ENCODE data around the gene MYH6. TPM values are rescaled to one million over a fixed set of nuclear protein-coding genes. Genes with fewer than 3 reads are reported as not detected.
"Not testable (repeated sequence)": the region's sequence is repeated elsewhere in the genome, so short reads cannot be mapped to it uniquely, and the experiment has no call there.

MYH6 gene
- total RNA-seq, 4 donors from 2014 or later: 0.20 TPM; not detected in 3

DNA sequence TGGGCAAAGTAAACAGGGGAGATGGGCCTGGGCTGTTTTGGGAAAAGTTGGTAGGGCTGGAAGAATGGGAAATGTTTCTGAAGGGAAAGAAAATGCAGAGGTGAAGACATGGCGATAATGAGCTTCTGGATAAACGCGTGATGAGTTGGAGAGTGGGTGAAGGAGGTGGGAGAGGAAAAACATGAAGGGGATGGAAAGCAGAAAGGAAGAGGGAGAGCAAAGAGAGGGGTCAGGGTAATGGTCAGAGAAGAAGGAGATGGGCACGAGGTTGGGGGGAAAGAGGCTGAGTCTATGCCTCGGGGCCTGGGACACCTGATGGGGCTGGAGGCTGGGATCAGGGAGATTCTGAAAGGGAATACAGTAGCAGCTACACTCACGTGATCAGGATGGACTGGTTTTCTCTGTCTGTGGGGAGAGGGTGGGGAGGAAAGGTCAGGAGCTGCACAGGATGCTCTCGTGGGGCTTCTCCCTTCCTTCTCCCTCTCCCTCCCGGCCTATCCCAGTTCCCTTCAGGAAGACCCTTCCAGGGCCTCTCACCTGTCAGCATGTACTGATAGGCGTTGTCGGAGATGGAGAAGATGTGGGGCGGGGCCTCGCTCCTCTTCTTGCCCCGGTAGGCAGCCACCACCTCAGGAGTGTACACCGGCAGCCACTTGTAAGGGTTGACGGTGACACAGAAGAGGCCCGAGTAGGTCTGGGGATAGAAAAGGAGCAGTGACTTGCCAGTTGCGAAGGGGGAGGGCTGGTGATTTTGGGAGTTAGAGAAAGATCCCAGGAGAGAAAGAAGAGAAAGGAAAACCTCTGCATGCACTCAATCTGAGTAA, 24.2 kb upstream of the MYH6 start:
- no peak for TF ChIP-seq POLR2A (IDR thresholded peaks at IDR 0.05)
- TF ChIP-seq, protein P1, sequence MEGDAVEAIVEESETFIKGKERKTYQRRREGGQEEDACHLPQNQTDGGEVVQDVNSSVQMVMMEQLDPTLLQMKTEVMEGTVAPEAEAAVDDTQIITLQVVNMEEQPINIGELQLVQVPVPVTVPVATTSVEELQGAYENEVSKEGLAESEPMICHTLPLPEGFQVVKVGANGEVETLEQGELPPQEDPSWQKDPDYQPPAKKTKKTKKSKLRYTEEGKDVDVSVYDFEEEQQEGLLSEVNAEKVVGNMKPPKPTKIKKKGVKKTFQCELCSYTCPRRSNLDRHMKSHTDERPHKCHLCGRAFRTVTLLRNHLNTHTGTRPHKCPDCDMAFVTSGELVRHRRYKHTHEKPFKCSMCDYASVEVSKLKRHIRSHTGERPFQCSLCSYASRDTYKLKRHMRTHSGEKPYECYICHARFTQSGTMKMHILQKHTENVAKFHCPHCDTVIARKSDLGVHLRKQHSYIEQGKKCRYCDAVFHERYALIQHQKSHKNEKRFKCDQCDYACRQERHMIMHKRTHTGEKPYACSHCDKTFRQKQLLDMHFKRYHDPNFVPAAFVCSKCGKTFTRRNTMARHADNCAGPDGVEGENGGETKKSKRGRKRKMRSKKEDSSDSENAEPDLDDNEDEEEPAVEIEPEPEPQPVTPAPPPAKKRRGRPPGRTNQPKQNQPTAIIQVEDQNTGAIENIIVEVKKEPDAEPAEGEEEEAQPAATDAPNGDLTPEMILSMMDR (IDR thresholded peaks at IDR 0.05): no peak
- 76 to 77% methylated on average over 17 of the region's 17 CpGs for WGBS, 2 donors

GRCh38 chr14:23431486-23431885, 23.4 kb upstream of the MYH6 start:
- 86 to 95% methylated on average over 9 to 10 of the region's 10 CpGs for WGBS, 2 donors
- intact Hi-C loops (cut with DNase I; ENCODE audit: low total_unique reads): no loop called here
- no peak overlapping the region for H3K4me3 ChIP-seq (ENCODE audit: low read depth, poor library complexity, severe bottlenecking)
- DNase-seq (ENCODE audit: low spot score in 2 of 2): peak in 1 of 2 donors; percentile 17
- TF ChIP-seq, protein P1 (IDR thresholded peaks at IDR 0.05): no peak
- no peak for TF ChIP-seq POLR2A (IDR thresholded peaks at IDR 0.05)

More for the DNA sequence above, 24.2 kb upstream of the MYH6 start:
- intact Hi-C loops (cut with DNase I; ENCODE audit: low total_unique reads): no loop called here
- DNase-seq (ENCODE audit: low spot score in 2 of 2): no peak
- no peak overlapping the region for H3K4me3 ChIP-seq (ENCODE audit: low read depth, poor library complexity, severe bottlenecking)

- no peak overlapping the region for H3K4me3 ChIP-seq (ENCODE audit: low read depth, poor library complexity, severe bottlenecking)
- WGBS, 2 donors: 41 to 42% methylated on average over 2 of the region's 2 CpGs
- TF ChIP-seq, protein P1 (IDR thresholded peaks at IDR 0.05): no peak
- TF ChIP-seq POLR2A (IDR thresholded peaks at IDR 0.05): no peak
- DNase-seq (ENCODE audit: low spot score in 2 of 2): no peak
- intact Hi-C loops (cut with DNase I; ENCODE audit: low total_unique reads): no loop called here
Measured at GRCh38 chr14:23430723-23431085, 22.6 kb upstream of the MYH6 start.

DNA sequence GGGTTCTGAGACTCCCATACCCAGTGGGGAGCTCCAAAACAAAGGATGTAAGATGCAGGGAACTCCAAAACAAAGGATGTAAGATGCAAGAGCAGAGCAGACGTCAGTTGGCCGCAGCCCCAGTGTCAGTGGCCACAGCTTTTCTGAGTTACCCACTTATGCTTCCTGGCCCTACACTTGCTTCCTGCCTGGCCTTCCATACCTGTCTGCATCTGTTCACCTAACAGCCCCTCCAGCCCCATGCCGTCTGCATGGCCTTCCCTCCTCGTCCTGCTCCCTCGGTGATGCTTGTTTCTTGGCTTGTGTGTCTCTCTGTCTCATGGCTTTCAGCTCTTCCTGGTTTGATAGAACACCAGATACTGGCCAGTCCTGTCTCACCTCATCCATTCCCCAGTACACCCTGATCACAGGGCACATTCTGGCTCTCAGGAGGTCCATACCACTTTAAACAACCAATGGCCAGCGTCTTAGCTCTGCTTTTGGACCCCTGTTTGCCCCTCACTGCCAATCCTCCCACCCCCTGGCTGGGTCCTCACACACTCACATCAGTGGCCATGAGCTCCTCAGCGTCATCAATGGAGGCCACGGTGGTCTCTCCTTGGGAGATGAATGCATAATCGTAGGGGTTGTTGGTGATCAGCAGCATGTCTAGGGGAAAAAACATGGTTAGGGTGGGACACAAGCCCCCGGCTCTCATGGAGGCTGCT, 22.1 kb upstream of the MYH6 start:
- no peak overlapping the region for H3K4me3 ChIP-seq (ENCODE audit: low read depth, poor library complexity, severe bottlenecking)
- no peak for DNase-seq (ENCODE audit: low spot score in 2 of 2)
- WGBS, 2 donors: 77 to 86% methylated on average over 10 of the region's 10 CpGs
- no peak for TF ChIP-seq POLR2A (IDR thresholded peaks at IDR 0.05)
- TF ChIP-seq, protein P1 (IDR thresholded peaks at IDR 0.05): no peak
- intact Hi-C loops (cut with DNase I; ENCODE audit: low total_unique reads): no loop called here

GRCh38 chr14:23428686-23429495, 20.8 kb upstream of the MYH6 start:
- WGBS, 2 donors: 86 to 89% methylated on average over 13 of the region's 13 CpGs
- no peak overlapping the region for H3K4me3 ChIP-seq (ENCODE audit: low read depth, poor library complexity, severe bottlenecking)
- no peak for DNase-seq (ENCODE audit: low spot score in 2 of 2)
- TF ChIP-seq, protein P1 (IDR thresholded peaks at IDR 0.05): no peak
- no peak for TF ChIP-seq POLR2A (IDR thresholded peaks at IDR 0.05)
- intact Hi-C loops (cut with DNase I; ENCODE audit: low total_unique reads): no loop called here

- DNase-seq (ENCODE audit: low spot score in 2 of 2); intact Hi-C loops (cut with DNase I; ENCODE audit: low total_unique reads); H3K4me3 ChIP-seq (ENCODE audit: low read depth, poor library complexity, severe bottlenecking): not testable (repeated sequence)
- WGBS, 2 donors: 85 to 93% methylated on average over 6 of the region's 6 CpGs
Measured at GRCh38 chr14:23425798-23426197, 17.7 kb upstream of the MYH6 start.

Measured in lower leg skin (tissue), 4 donors.